OCI-LY1 (cell line): ENCODE measurements around the gene SERPINA5.

Source experiments
- H2AFZ ChIP-seq: fragments of 200-600 bp; sonication (generic), shearing (Covaris generic); 2 replicates; pipeline ENCODE4 v1.6.0; 2014; ENCODE audit warnings: antibody characterized with exemption, mild to moderate bottlenecking, low read length
- H3F3A ChIP-seq: fragments of 200-600 bp; sonication (generic), shearing (Covaris generic); 2 replicates; pipeline ENCODE4 v1.6.0; 2014; ENCODE audit warnings: mild to moderate bottlenecking, antibody characterized with exemption, low read length, moderate library complexity; ENCODE audit not compliant: insufficient read depth
- H3K27ac ChIP-seq: fragments of 200-600 bp; sonication (generic); 2 replicates; pipeline ENCODE4 v1.5.1; 2014; ENCODE audit warnings: low read length, mixed run types, mild to moderate bottlenecking, low read depth; ENCODE audit not compliant: poor library complexity, severe bottlenecking
- H3K27me3 ChIP-seq: fragments of 200-600 bp; sonication (generic); 2 replicates; pipeline ENCODE4 v1.6.0; 2014; ENCODE audit warnings: antibody characterized with exemption, mild to moderate bottlenecking, low read length, moderate library complexity; ENCODE audit not compliant: insufficient read depth
- H3K36me3 ChIP-seq: fragments of 200-600 bp; sonication (generic); 2 replicates; pipeline ENCODE4 v1.6.1; 2014; ENCODE audit warnings: mild to moderate bottlenecking, antibody characterized with exemption, low read length, moderate library complexity, mixed read lengths; ENCODE audit not compliant: insufficient read depth
- H3K4me1 ChIP-seq: fragments of 200-600 bp; sonication (generic); 2 replicates; pipeline ENCODE4 v1.5.1; 2014; ENCODE audit warnings: mild to moderate bottlenecking, low read length, moderate library complexity; ENCODE audit not compliant: insufficient read depth, severe bottlenecking
- H3K4me2 ChIP-seq: fragments of 200-600 bp; sonication (generic), shearing (Covaris generic); 2 replicates; pipeline ENCODE4 v1.6.1; 2014; ENCODE audit warnings: low read length
- H3K4me3 ChIP-seq: fragments of 200-600 bp; sonication (generic); 2 replicates; pipeline ENCODE4 v1.5.1; 2014; ENCODE audit warnings: low read length, low read depth, mild to moderate bottlenecking, mixed read lengths; ENCODE audit not compliant: poor library complexity, severe bottlenecking
- H3K79me2 ChIP-seq: fragments of 200-600 bp; shearing (Covaris generic); 2 replicates; pipeline ENCODE4 v1.6.1; 2016; ENCODE audit warnings: mixed run types, low read length, mixed read lengths; ENCODE audit not compliant: insufficient read depth
- H3K9ac ChIP-seq: fragments of 200-600 bp; sonication (generic), shearing (Covaris generic); 2 replicates; pipeline ENCODE4 v1.6.1; 2014; ENCODE audit warnings: mild to moderate bottlenecking, low read length, mixed read lengths
- H3K9me2 ChIP-seq: fragments of 200-600 bp; sonication (generic), shearing (Covaris generic); 2 replicates; pipeline ENCODE4 v1.6.1; 2014; ENCODE audit warnings: low read depth, mild to moderate bottlenecking, low read length, mixed read lengths
- H3K9me3 ChIP-seq: fragments of 200-600 bp; shearing (Covaris generic); 2 replicates; pipeline ENCODE4 v1.6.1; 2014; ENCODE audit warnings: low read length, mixed read lengths
- H4K20me1 ChIP-seq: fragments of 200-600 bp; sonication (generic), shearing (Covaris generic); 2 replicates; pipeline ENCODE4 v1.6.0; 2016; ENCODE audit warnings: mild to moderate bottlenecking, low read length; ENCODE audit not compliant: insufficient read depth
- EZH2 ChIP-seq: fragments of 200-600 bp; sonication (generic), shearing (Covaris generic); IDR thresholded peaks from 2 replicates; pipeline ENCODE4 v1.8.0; 2017; ENCODE audit warnings: borderline replicate concordance, mixed run types, mild to moderate bottlenecking, antibody characterized with exemption, low read length, moderate library complexity, mixed read lengths
- TF ChIP-seq, protein P1 (sequence below): fragments of 200-600 bp; sonication (generic), shearing (Covaris generic); IDR thresholded peaks from 2 replicates; pipeline ENCODE4 v1.5.1; 2017; ENCODE audit warnings: mild to moderate bottlenecking, antibody characterized with exemption, low read length, moderate library complexity, mixed read lengths

SERPINA5 gene

GRCh38 chr14:94624537-94625352, 43.5 kb downstream of the SERPINA5 start:
- Histone ChIP-seq H4K20me1 (no peaks in the 10 kb centered on the region), H3K9me3 (no peaks in the 10 kb centered on the region), H2AFZ (no peak overlapping the region), H3K79me2 (no peaks in the 10 kb centered on the region), H3K27me3 (no peaks in the 10 kb centered on the region), H3K9me2 (no peaks in the 10 kb centered on the region), H3K27ac (no peak overlapping the region), H3K9ac (no peak overlapping the region), H3K36me3 (no peaks in the 10 kb centered on the region), H3K4me1 (no peaks in the 10 kb centered on the region), H3F3A (no peaks in the 10 kb centered on the region), H3K4me2 (no peak overlapping the region), H3K4me3 (no peak overlapping the region)
- TF ChIP-seq, protein P1, sequence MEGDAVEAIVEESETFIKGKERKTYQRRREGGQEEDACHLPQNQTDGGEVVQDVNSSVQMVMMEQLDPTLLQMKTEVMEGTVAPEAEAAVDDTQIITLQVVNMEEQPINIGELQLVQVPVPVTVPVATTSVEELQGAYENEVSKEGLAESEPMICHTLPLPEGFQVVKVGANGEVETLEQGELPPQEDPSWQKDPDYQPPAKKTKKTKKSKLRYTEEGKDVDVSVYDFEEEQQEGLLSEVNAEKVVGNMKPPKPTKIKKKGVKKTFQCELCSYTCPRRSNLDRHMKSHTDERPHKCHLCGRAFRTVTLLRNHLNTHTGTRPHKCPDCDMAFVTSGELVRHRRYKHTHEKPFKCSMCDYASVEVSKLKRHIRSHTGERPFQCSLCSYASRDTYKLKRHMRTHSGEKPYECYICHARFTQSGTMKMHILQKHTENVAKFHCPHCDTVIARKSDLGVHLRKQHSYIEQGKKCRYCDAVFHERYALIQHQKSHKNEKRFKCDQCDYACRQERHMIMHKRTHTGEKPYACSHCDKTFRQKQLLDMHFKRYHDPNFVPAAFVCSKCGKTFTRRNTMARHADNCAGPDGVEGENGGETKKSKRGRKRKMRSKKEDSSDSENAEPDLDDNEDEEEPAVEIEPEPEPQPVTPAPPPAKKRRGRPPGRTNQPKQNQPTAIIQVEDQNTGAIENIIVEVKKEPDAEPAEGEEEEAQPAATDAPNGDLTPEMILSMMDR: no peak
- TF ChIP-seq EZH2: no peak

DNA sequence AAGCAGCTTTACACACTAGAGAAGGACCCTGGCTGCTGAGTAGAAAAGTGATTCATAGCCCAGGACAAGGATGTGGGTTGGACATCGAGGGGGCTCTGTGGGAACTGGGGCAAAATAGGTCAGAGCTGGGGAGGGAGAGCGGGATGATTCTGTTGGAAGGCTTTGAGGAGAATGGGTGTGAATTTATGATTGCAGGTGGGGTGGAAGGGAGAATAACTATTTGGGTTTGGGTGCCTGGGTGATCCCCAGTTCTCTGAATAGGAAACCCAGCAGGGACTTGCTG, 44.1 kb downstream of the SERPINA5 start:
- H3K36me3 ChIP-seq: no peaks in the 10 kb centered on the region
- H3K79me2 ChIP-seq: no peaks in the 10 kb centered on the region
- no peaks in the 10 kb centered on the region for H3K9me2 ChIP-seq
- H4K20me1 ChIP-seq: no peaks in the 10 kb centered on the region
- no peak overlapping the region for H3K9ac ChIP-seq
- H2AFZ ChIP-seq: no peak overlapping the region
- no peak overlapping the region for H3K27ac ChIP-seq
- no peaks in the 10 kb centered on the region for H3K9me3 ChIP-seq
- TF ChIP-seq, protein P1: no peak
- TF ChIP-seq EZH2: no peak
- no peak overlapping the region for H3K4me3 ChIP-seq
- H3K27me3 ChIP-seq: no peaks in the 10 kb centered on the region
- H3K4me1 ChIP-seq: no peaks in the 10 kb centered on the region
- H3K4me2 ChIP-seq: no peak overlapping the region
- H3F3A ChIP-seq: no peaks in the 10 kb centered on the region

DNA sequence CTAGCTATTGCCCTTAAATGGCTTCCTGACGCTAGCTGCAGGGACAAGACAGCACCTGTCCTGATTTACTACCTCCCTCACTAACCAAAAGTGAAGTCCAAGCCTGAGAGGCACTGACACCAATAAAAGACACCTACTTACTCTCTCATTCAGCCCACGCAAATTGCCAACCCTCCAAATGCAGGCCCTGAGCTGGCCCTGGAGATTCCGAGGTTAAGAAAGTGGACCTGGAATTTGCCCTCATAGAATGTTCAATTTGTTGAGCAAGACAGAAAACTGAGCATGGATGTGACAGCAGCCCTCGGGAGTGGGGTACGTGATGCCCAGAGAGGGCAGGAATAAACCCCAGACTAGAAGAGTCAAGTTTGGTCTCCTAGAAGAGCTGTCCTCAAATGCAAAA, 47.4 kb downstream of the SERPINA5 start:
- Histone ChIP-seq H3K9ac (no peak overlapping the region), H3F3A (no peaks in the 10 kb centered on the region), H3K27ac (no peak overlapping the region), H4K20me1 (no peaks in the 10 kb centered on the region), H3K36me3 (no peaks in the 10 kb centered on the region), H3K4me3 (no peak overlapping the region), H3K9me3 (no peaks in the 10 kb centered on the region), H3K79me2 (no peaks in the 10 kb centered on the region), H3K27me3 (no peaks in the 10 kb centered on the region), H2AFZ (no peak overlapping the region), H3K4me2 (no peak overlapping the region), H3K9me2 (no peaks in the 10 kb centered on the region), H3K4me1 (no peaks in the 10 kb centered on the region)
- no peak for TF ChIP-seq EZH2
- TF ChIP-seq, protein P1: no peak
